Mesothelial cell of epicardium (in vitro differentiated cells): ENCODE results near the gene SHC2. TPM values are rescaled to one million over a fixed set of nuclear protein-coding genes. Genes with fewer than 3 reads are reported as not detected.
"Not testable (repeated sequence)": the region's sequence is repeated elsewhere in the genome, so short reads cannot be mapped to it uniquely, and the experiment has no call there.

Experiments used
- DNase-seq, 2 experiments: peaks; one replicate each; pipeline ENCODE4 v3.0.0; 2021; ENCODE audit warnings: low spot score in 2 of 2; ENCODE audit not compliant: unreplicated experiment in 2 of 2
- H3K27ac Mint-ChIP-seq: 2 replicates; pipeline ENCODE4 v1.8.0; 2021; ENCODE audit warnings: mixed read lengths
- H3K27me3 Mint-ChIP-seq: 2 replicates; pipeline ENCODE4 v1.8.0; 2021; ENCODE audit warnings: low read depth, mixed read lengths
- H3K36me3 Mint-ChIP-seq: 2 replicates; pipeline ENCODE4 v1.8.0; 2021; ENCODE audit warnings: mixed read lengths
- H3K4me1 Mint-ChIP-seq: 2 replicates; pipeline ENCODE4 v1.8.0; 2021; ENCODE audit warnings: mixed read lengths
- H3K4me3 Mint-ChIP-seq: 2 replicates; pipeline ENCODE4 v1.8.0; 2021; ENCODE audit warnings: mild to moderate bottlenecking, moderate library complexity, mixed read lengths
- H3K9me3 Mint-ChIP-seq: 2 replicates; pipeline ENCODE4 v1.8.0; 2021; ENCODE audit warnings: mixed read lengths
- CTCF ChIP-seq: fragments of 200-600 bp; sonication (generic); IDR thresholded peaks from one replicate; pipeline ENCODE4 v1.5.0; 2021; ENCODE audit warnings: antibody characterized with exemption; ENCODE audit not compliant: unreplicated experiment
- total RNA-seq: library from RNA; stranded (reverse); gene quantifications from 3 replicates; pipeline ENCODE4 v1.2.1, GENCODE V29; 2021

Gene SHC2
- total RNA-seq, 1 donor from 2014 or later = 86.4 TPM

GRCh38 chr19:428149-428548, 32.7 kb downstream of the SHC2 start:
- no peak for DNase-seq

DNA sequence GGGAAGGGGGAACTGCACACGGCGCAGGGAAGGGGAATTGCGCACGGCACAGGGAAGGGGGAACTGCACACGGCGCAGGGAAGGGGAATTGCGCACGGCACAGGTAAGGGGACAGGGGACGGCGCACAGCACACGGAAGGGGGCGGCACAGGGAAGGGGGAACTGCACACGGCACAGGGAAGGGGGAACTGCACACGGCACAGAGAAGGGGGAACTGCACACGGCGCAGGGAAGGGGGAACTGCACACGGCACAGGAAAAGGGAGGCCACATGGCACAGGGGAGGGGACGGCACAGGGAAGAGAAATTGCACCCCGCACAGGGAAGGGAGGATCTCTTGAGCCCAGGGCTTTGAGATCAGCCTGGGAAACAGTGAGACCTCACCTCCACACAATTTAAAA, 33.2 kb downstream of the SHC2 start:
- H3K4me3 Mint-ChIP-seq, H3K27ac Mint-ChIP-seq, H3K4me1 Mint-ChIP-seq, H3K27me3 Mint-ChIP-seq, H3K9me3 Mint-ChIP-seq, DNase-seq: not testable (repeated sequence)
- peaks cover 41% of the 10 kb centered on the region for H3K36me3 Mint-ChIP-seq

More at GRCh38 chr19:428149-428548, 32.7 kb downstream of the SHC2 start:
- no peak overlapping the region for H3K4me3 Mint-ChIP-seq
- H3K4me1 Mint-ChIP-seq = no peaks in the 10 kb centered on the region
- TF ChIP-seq CTCF = no peak
- peaks cover 40% of the 10 kb centered on the region for H3K36me3 Mint-ChIP-seq
- peaks cover 9% of the 10 kb centered on the region for H3K9me3 Mint-ChIP-seq
- H3K27ac Mint-ChIP-seq = no peak overlapping the region
- no peaks in the 10 kb centered on the region for H3K27me3 Mint-ChIP-seq

DNA sequence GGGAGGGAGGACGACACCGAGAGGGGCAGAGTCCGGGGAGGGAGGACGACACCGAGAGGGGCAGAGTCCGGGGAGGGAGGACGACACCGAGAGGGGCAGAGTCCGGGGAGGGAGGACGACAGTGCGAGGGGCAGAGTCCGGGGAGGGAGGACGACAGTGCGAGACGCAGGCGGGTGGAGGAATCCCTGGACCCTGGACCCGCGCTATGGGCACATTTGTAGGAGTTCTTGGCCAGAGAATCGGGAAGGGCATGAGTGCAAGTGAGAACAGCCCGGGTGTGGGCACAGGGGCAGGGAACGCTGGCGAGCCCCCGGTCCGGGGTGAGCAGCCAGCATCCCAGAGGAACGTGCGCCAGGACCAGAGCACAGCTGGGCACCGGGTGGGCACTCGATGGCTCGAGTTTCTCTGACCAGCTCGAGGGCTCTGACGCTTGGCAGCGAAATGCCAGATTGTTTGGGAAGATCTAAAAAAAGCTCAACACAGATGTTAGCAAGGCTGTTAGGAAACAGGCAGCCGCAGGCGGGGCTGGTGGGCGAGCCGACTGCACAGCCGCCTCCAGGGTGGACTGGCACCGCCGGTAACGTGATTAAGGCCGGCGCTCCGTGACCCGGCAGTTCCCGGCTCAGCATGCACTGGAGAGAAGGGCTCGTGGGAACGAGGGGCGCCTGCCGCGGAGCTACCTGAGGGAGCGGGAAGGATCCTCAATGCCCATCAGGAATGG, 33.9 kb downstream of the SHC2 start:
- no peak for DNase-seq
- no peak for TF ChIP-seq CTCF
- peaks cover 9% of the 10 kb centered on the region for H3K9me3 Mint-ChIP-seq

GRCh38 chr19:425056-425455, 35.8 kb downstream of the SHC2 start:
- Mint-ChIP-seq H3K27ac (no peak overlapping the region), H3K9me3 (peaks cover 1% of the 10 kb centered on the region), H3K27me3 (no peaks in the 10 kb centered on the region), H3K4me3 (no peak overlapping the region), H3K36me3 (peaks cover 42% of the 10 kb centered on the region), H3K4me1 (no peaks in the 10 kb centered on the region)
- DNase-seq = no peak
- no peak for TF ChIP-seq CTCF

More for the DNA sequence above, 33.9 kb downstream of the SHC2 start:
- Mint-ChIP-seq H3K27ac (no peak overlapping the region), H3K4me3 (no peak overlapping the region), H3K27me3 (no peaks in the 10 kb centered on the region), H3K36me3 (peaks cover 43% of the 10 kb centered on the region), H3K4me1 (no peaks in the 10 kb centered on the region)

GRCh38 chr19:424546-424945, 36.3 kb downstream of the SHC2 start:
- H3K36me3 Mint-ChIP-seq = peaks cover 37% of the 10 kb centered on the region
- H3K9me3 Mint-ChIP-seq = no peaks in the 10 kb centered on the region
- TF ChIP-seq CTCF = no peak
- no peak overlapping the region for H3K27ac Mint-ChIP-seq
- H3K4me1 Mint-ChIP-seq = no peaks in the 10 kb centered on the region
- H3K27me3 Mint-ChIP-seq = no peaks in the 10 kb centered on the region
- H3K4me3 Mint-ChIP-seq = no peak overlapping the region
- DNase-seq = no peak

DNA sequence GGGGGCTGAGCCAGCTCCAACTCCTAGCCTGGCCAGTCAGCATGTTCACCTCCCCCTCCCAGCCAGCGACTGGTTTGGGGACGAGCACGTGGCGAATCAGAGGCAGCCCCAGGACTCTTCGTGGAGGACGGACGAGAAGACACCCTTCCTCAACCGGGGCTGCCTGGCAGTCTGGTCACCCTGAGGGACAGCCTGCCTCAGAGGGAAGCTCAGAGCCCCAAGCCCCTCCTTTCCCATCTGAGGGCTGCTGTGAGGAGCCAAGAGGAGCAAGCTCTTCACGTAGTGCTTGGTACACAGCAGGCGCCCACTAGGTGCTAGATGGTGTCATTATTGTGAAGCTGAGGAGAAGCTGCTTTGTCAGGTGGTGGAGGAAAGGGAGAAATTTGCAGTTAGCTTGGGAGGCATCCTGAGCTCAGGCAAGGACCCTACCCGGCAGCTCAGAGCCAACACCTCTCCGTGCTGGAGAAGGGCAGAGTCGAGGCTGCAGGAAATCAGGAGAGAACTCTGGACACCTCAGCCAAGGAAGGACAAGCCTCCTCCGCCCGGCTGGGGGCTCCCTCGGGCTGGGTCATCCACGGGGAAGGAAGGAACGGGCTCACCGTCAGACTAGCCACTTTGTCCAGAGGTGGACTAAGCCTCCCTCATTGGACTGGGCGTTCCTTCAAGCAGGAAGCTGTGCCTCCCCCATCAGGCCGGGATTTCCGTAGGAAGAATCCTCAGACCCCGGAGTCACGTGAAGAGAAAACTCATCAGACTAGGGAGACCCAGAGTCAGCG, 37.0 kb downstream of the SHC2 start:
- Mint-ChIP-seq H3K4me3 (no peak overlapping the region), H3K9me3 (no peaks in the 10 kb centered on the region), H3K4me1 (no peaks in the 10 kb centered on the region), H3K27me3 (no peaks in the 10 kb centered on the region), H3K27ac (no peak overlapping the region), H3K36me3 (peaks cover 31% of the 10 kb centered on the region)
- DNase-seq = no peak
- no peak for TF ChIP-seq CTCF

DNA sequence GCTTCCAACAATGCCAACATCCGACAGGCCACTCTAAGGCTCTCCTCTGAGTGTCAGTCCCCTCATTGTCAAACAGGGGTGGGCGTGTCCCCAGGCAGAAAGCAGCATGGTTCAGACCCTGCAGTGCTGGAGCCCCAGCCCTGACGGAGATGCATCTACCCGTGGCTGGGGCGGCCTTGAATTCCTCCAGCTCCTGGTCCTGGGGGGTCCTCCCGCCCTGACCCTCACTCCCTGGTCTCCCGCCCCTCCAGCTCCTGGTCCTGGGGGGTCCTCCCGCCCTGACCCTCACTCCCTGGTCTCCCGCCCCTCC, 38.0 kb downstream of the SHC2 start:
- not testable (repeated sequence) for H3K27ac Mint-ChIP-seq, H3K27me3 Mint-ChIP-seq, DNase-seq, H3K4me3 Mint-ChIP-seq, H3K9me3 Mint-ChIP-seq, H3K4me1 Mint-ChIP-seq
- peaks cover 23% of the 10 kb centered on the region for H3K36me3 Mint-ChIP-seq
